HepG2 (cell line): ENCODE data around the gene GNAI2. TPM values are rescaled to one million over a fixed set of nuclear protein-coding genes. Genes with fewer than 3 reads are reported as not detected.

Experiments used
- ATAC-seq: fragments of 200-7000 bp; cut with Tn5 transposase; 3 replicates; pipeline ENCODE4 v1.9.1; 2020; ENCODE audit warnings: mild to moderate bottlenecking, moderate library complexity
- BruUV-seq: library from RNA; stranded (reverse); fragments of 400-500 nt; replicated peaks from 2 replicates; lab custom pipeline; 2021; lab: Mats Ljungman, UMichigan
- CTCF ChIA-PET: fragments of 300-600 bp; formaldehyde crosslinking; extraction: SDS; loops from one replicate; lab custom pipeline; 2021; ENCODE audit warnings: low total read pairs, inconsistent platforms, low intra/inter-chr PET ratio; lab: Yijun Ruan, JAX
- POLR2A ChIA-PET: fragments of 350-600 bp; sonication (Branson Sonifier 250); formaldehyde crosslinking; loops from one replicate; lab custom pipeline; 2020; ENCODE audit warnings: antibody characterized with exemption, inconsistent platforms; lab: Yijun Ruan, JAX
- DNase-seq: peaks from one replicate; pipeline ENCODE4 v3.0.0-alpha.2; 2015; ENCODE audit warnings: low spot score
- FAIRE-seq: peaks from 3 replicates; lab custom pipeline; 2011; peaks lifted over from hg19 to GRCh38; lab: Jason Lieb, UNC
- H2AFZ ChIP-seq: one replicate; pipeline ENCODE4 v1.6.1; 2011; ENCODE audit warnings: low read length, inconsistent platforms
- H3K27ac ChIP-seq: fragments of 300-600 bp; 3 replicates; pipeline ENCODE4 v1.8.0; 2011; ENCODE audit warnings: mixed run types, mild to moderate bottlenecking, mixed read lengths, low read length, inconsistent platforms; ENCODE audit not compliant: insufficient read depth; ENCODE audit errors: extremely low read length
- H3K27me3 ChIP-seq, 2 experiments: fragments of 200-600 bp in 1 of 2; 2 replicates in 1 of 2; 3 replicates in 1 of 2; pipeline versions ENCODE4 v1.6.0 to v1.8.0; 2011; ENCODE audit warnings: low read length in 2 of 2, mild to moderate bottlenecking in 2 of 2, moderate library complexity in 2 of 2, inconsistent platforms in 1 of 2; ENCODE audit not compliant: insufficient read depth in 2 of 2, control insufficient read depth in 1 of 2
- H3K36me3 ChIP-seq, 2 experiments: fragments of 200-600 bp in 1 of 2; replicated peaks in 1 of 2; 2 replicates in 1 of 2; 3 replicates in 1 of 2; pipeline versions ENCODE4 v1.5.1 to v1.8.0; 2011; ENCODE audit warnings: low read length in 2 of 2, inconsistent platforms in 1 of 2; ENCODE audit not compliant: insufficient read depth in 2 of 2, control insufficient read depth in 1 of 2
- H3K4me1 ChIP-seq: 2 replicates; pipeline ENCODE4 v1.5.1; 2012; ENCODE audit warnings: low read length, inconsistent platforms; ENCODE audit not compliant: insufficient read depth
- H3K4me2 ChIP-seq: 2 replicates; pipeline ENCODE4 v1.6.0; 2011; ENCODE audit warnings: low read depth, low read length, inconsistent platforms
- H3K4me3 ChIP-seq, 3 experiments: fragments of 200-600 bp in 1 of 3; sonication (generic), shearing (Covaris generic) in 1 of 3; replicated peaks in 1 of 3; 2 replicates each; pipeline ENCODE4 v1.5.1; 2011 to 2016; ENCODE audit warnings: low read length in 3 of 3, inconsistent platforms in 2 of 3, low read depth in 2 of 3, mild to moderate bottlenecking in 2 of 3, control low read depth in 1 of 3, mixed read lengths in 1 of 3; ENCODE audit not compliant: insufficient read depth in 1 of 3
- H3K79me2 ChIP-seq: one replicate; pipeline ENCODE4 v1.6.1; 2011; ENCODE audit warnings: low read length, inconsistent platforms; ENCODE audit not compliant: insufficient read depth
- H3K9ac ChIP-seq: 2 replicates; pipeline ENCODE4 v1.6.0; 2011; ENCODE audit warnings: mild to moderate bottlenecking, low read depth, low read length, inconsistent platforms; ENCODE audit not compliant: insufficient read depth
- H3K9me3 ChIP-seq: 2 replicates; pipeline ENCODE4 v1.5.1; 2012; ENCODE audit warnings: mild to moderate bottlenecking, low read length
- H4K20me1 ChIP-seq: 2 replicates; pipeline ENCODE4 v1.6.0; 2011; ENCODE audit warnings: inconsistent platforms, mild to moderate bottlenecking, low read length, moderate library complexity; ENCODE audit not compliant: insufficient read depth
- ARID4A ChIP-seq: sonication (generic); formaldehyde crosslinking; IDR thresholded peaks from 2 replicates; pipeline ENCODE4 v1.5.0; 2020; ENCODE audit warnings: mild to moderate bottlenecking, missing genetic modification reagents, borderline replicate concordance
- DR1 ChIP-seq: sonication (generic); formaldehyde crosslinking; IDR thresholded peaks from 2 replicates; pipeline ENCODE4 v1.8.0; 2021; ENCODE audit warnings: mild to moderate bottlenecking, missing genetic modification reagents, inconsistent platforms
- WGBS: methylation state at CpG from one replicate; pipeline ENCODE4 v1.1.6; 2017; ENCODE audit warnings: low lambda C conversion rate; 5-methylcytosine and 5-hydroxymethylcytosine counted together
- in situ Hi-C: cut with HindIII; loops from 2 replicates; pipeline ENCODE4 v1.10.0; 2017; ENCODE audit warnings: low pct_unique_long_range_greater_than_20kb; ENCODE audit not compliant: extremely low pct_ligation_motif_present
- intact Hi-C: fragments of 100-400 bp; cut with micrococcal nuclease; formaldehyde crosslinking; loops from one replicate; pipeline ENCODE4 v1.10.0; 2022; ENCODE audit not compliant: unreplicated experiment
- polyA plus RNA-seq, 8 experiments: library from polyadenylated mRNA; depleted of rRNA in 3 of 8; stranded (reverse) in 7 of 8; unstranded in 1 of 8; fragments of >200 nt; fragmentation: Illumina TruSeq in 4 of 8; extraction: Trizol in 4 of 8; gene quantifications; 2 replicates each; pipeline versions ENCODE4 v1.2.1 to v1.2.3, GENCODE V29; 2011 to 2016; ENCODE audit warnings: low read depth in 4 of 8, missing spikeins in 1 of 8, mixed read lengths in 1 of 8; ENCODE audit not compliant: insufficient read depth in 1 of 8
- total RNA-seq, 5 experiments: library from RNA; depleted of rRNA; stranded (reverse); fragments of >200 nt; fragmentation: Illumina TruSeq; extraction: Trizol; gene quantifications; 2 replicates each; pipeline ENCODE4 v1.2.3, GENCODE V29; 2016; ENCODE audit warnings: low read depth in 1 of 5

GNAI2 gene
- total and polyA plus RNA-seq, 2 of the 13 experiments (the other 11 are each of a cell fraction or from before 2014, with no cell fraction given), result 51.1 to 66.2 TPM

DNA sequence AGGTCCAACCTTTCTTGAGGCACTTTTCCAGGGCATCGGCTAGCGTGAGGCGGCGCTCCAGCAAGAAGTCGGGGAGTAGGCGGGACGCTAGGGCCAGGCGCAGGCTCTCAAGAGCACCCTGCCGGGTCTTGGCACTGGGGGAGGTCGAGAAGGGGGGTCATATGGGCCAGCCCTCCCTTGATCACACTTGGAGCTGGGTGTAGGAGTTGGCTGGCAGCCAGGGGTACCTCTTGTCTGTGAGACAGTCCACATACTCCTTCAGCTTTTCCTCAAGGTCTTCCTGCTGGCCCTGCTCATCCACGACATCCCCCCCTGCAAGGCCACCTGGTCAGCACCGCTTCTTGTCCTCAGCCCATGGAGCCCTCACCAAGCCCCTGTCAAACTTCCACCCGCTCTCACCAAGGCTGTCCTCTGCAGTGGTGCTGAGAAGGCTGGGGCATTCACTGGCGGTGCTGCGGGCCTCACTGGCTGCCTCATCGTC lies 54.2 kb downstream of the GNAI2 start:
- POLR2A ChIA-PET, result no interaction called here
- peaks cover 28% of the 10 kb centered on the region for H3K4me1 ChIP-seq
- H3K27ac ChIP-seq, result no peak overlapping the region
- no peaks in the 10 kb centered on the region for H3K27me3 ChIP-seq
- in situ Hi-C loops, result no loop called here
- H3K36me3 ChIP-seq, result peaks cover 22 to 40% of the 10 kb centered on the region in 2 experiments
- H4K20me1 ChIP-seq, result no peaks in the 10 kb centered on the region
- FAIRE-seq (no peak), DNase-seq (no peak), ATAC-seq (no peak)
- WGBS, result 98% methylated on average over 6 of the region's 16 CpGs
- intact Hi-C loops, result no loop called here
- CTCF ChIA-PET, result no interaction called here
- peaks cover 15% of the 10 kb centered on the region for H3K79me2 ChIP-seq
- no peak overlapping the region for H3K4me2 ChIP-seq
- H3K4me3 ChIP-seq, result no peak overlapping the region
- 0 out of 2 replicates have a peak, but pooled peaks have one; percentile 31 for TF ChIP-seq ARID4A (CRISPR knock-in tag)
- no peak for TF ChIP-seq DR1
- H3K9me3 ChIP-seq, result no peaks in the 10 kb centered on the region
- no TSS peak for BruUV-seq
- no peak overlapping the region for H2AFZ ChIP-seq
- H3K9ac ChIP-seq, result no peak overlapping the region
